Bronchial epithelial cell (primary cell): Measurements from ENCODE around the gene FLNC. TPM values are rescaled to one million over a fixed set of nuclear protein-coding genes. Genes with fewer than 3 reads are reported as not detected.
A peak's percentile ranks its signal among the peaks of the same experiment; 100 is the strongest.

Source experiments
- DNase-seq: peaks from one replicate; pipeline ENCODE4 v3.0.0-alpha.2; 2010; ENCODE audit warnings: low read depth
- FAIRE-seq: peaks from 2 replicates; lab custom pipeline; 2011; peaks lifted over from hg19 to GRCh38; lab: Jason Lieb, UNC
- H3K27me3 ChIP-seq: 2 replicates; pipeline ENCODE4 v1.5.1; 2011; ENCODE audit warnings: low read length; ENCODE audit not compliant: control insufficient read depth, insufficient read depth
- H3K36me3 ChIP-seq: 2 replicates; pipeline ENCODE4 v1.5.1; 2011; ENCODE audit warnings: low read length; ENCODE audit not compliant: control insufficient read depth, insufficient read depth
- H3K4me3 ChIP-seq: 2 replicates; pipeline ENCODE4 v1.5.1; 2011; ENCODE audit warnings: mild to moderate bottlenecking, low read depth, low read length, control low read depth
- CTCF ChIP-seq: IDR thresholded peaks from 2 replicates; pipeline ENCODE4 v1.5.1; 2011; ENCODE audit warnings: mild to moderate bottlenecking, moderate library complexity, low read length, control low read depth, inconsistent platforms; ENCODE audit not compliant: insufficient read depth, severe bottlenecking
- total RNA-seq: library from RNA; depleted of rRNA; stranded (reverse); fragments of >200 nt; gene quantifications from 2 replicates; pipeline ENCODE4 v1.2.1, GENCODE V29; 2014

Gene FLNC
- total RNA-seq, 1 donor from 2014 or later = 1.8 TPM

- Histone ChIP-seq H3K36me3 (peaks cover 10% of the 10 kb centered on the region), H3K27me3 (no peaks in the 10 kb centered on the region), H3K4me3 (peak overlapping the region; percentile 44)
- no peak for TF ChIP-seq CTCF
- no peak for DNase-seq
- no peak for FAIRE-seq
These were observed 38.5 kb downstream of the FLNC start for GRCh38 chr7:128868624-128869137.

DNA sequence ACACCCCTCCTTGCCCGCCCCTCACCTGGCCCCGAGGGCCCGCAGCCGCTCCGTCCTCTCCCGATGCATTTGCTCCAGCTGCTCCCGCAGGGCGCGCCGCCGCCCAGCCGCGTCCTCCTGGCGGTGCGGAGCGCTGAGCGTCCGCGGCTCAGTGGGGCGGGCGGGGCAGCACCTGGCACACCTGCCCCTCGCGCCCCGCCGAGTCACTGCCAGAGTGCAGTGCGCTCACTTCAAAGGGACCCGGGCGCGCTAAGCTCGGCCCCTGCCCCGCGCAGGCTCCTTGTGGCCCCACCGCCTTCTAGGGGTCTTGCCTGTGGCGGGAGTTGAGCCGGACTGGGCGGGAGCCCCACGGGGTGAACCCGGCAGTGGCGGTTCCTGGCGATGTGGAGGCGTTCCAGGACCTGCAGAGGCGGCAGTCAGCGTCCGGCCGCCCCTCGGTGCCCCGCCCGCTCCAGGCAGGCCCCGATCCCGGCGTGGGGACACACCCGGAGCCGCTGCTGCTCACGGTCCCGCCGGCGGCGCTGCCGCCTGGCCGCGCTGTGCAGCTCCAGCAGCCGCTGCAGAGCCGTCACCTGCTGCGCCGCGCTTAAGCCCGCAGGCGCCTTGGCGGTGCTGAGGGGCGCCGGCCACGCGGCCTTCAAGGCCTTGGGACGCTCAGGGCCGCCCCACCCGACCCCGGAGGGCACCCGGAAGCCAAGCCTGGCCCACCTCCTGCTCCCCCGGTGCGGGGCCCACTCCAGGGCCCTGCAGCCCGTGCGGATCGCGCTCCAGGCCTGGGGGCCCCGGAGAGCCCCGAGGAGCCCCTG lies 39.1 kb downstream of the FLNC start:
- TF ChIP-seq CTCF = peak; percentile 19
- Histone ChIP-seq H3K27me3 (no peaks in the 10 kb centered on the region), H3K4me3 (peak overlapping the region; percentile 44), H3K36me3 (peaks cover 10% of the 10 kb centered on the region)
- DNase-seq (no peak), FAIRE-seq (no peak)

- FAIRE-seq (no peak), DNase-seq (no peak)
- no peaks in the 10 kb centered on the region for H3K27me3 ChIP-seq
- peaks cover 9% of the 10 kb centered on the region for H3K36me3 ChIP-seq
- no peak for TF ChIP-seq CTCF
- H3K4me3 ChIP-seq = peak overlapping the region; percentile 44
These were observed 39.7 kb downstream of the FLNC start for GRCh38 chr7:128869944-128870285.

DNA sequence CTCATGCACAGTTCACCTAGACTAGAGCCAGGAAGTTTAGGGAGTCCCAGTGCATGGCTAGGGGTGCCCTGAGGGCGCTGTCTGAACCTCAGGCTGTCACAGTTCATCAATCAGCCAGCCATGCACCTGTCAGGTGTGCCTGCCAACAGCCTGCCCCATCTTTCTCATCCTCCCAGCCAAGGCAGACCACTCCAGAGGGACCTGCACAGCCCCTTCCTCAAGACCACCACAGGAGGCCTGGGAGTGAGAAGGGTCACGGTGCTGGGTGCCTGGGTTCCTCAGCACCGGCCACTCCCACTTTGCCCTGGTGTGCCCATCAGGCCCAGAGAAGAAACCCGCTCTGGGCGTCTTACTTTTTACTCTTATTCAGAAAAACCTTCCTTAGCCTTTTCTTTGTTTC lies 40.8 kb downstream of the FLNC start:
- Histone ChIP-seq H3K27me3 (no peaks in the 10 kb centered on the region), H3K36me3 (peaks cover 1% of the 10 kb centered on the region), H3K4me3 (no peak overlapping the region)
- TF ChIP-seq CTCF = no peak
- no peak for FAIRE-seq
- DNase-seq = no peak

GRCh38 chr7:128872394-128872824 lies 42.2 kb downstream of the FLNC start:
- Histone ChIP-seq H3K4me3 (no peak overlapping the region), H3K27me3 (no peaks in the 10 kb centered on the region), H3K36me3 (no peaks in the 10 kb centered on the region)
- FAIRE-seq = no peak
- TF ChIP-seq CTCF = peak; percentile 37
- DNase-seq = peak; percentile 70

DNA sequence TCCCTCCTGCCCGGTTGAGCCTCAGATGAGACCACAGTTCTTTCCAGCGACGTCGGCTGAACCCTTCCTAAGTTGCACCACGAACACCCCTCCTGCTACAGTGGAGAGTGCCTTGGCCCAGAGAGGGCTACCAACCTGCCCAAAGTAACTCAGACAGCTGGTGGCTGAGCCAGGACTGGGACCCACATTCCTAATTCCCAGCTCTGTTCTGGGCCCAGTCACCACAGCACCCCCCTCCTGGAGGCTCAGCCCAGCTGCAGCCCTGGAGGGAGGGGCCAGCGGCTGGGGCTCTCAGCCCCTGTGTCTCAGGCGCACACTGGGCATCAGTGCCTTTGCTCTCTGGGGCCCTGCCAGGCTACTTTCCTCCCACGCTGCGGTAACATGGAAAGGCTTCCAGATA lies 43.0 kb downstream of the FLNC start:
- H3K36me3 ChIP-seq = no peaks in the 10 kb centered on the region
- FAIRE-seq (no peak), DNase-seq (no peak)
- no peak overlapping the region for H3K4me3 ChIP-seq
- TF ChIP-seq CTCF = no peak
- no peaks in the 10 kb centered on the region for H3K27me3 ChIP-seq
